Lung (tissue), 12 donors: ENCODE results near the gene RIPOR2. TPM values are rescaled to one million over a fixed set of nuclear protein-coding genes. Genes with fewer than 3 reads are reported as not detected.

ENCODE experiments used
- ATAC-seq: fragments of 200-7000 bp; cut with Tn5 transposase; one replicate; pipeline ENCODE4 v1.9.1; 2020; ENCODE audit warnings: moderate number of reproducible peaks; ENCODE audit not compliant: insufficient read depth, low FRiP score
- DNase-seq, 3 donors: peaks; one replicate each; pipeline ENCODE4 v3.0.0-alpha.2; 2013 to 2017
- H3K27ac ChIP-seq, 2 donors: one replicate each; pipeline ENCODE4 v1.5.1; 2013; ENCODE audit warnings: mild to moderate bottlenecking in 2 of 2, moderate library complexity in 2 of 2, control low read depth in 1 of 2, inconsistent platforms in 1 of 2, low read depth in 1 of 2, low read length in 1 of 2
- H3K27me3 ChIP-seq, 3 donors: one replicate each; pipeline ENCODE4 v1.5.1; 2013; ENCODE audit warnings: low read length in 2 of 3; ENCODE audit not compliant: control insufficient read depth in 3 of 3, insufficient read depth in 3 of 3
- H3K36me3 ChIP-seq, 4 donors: one replicate each; pipeline ENCODE4 v1.5.1; 2013; ENCODE audit warnings: low read length in 4 of 4, mild to moderate bottlenecking in 1 of 4, moderate library complexity in 1 of 4; ENCODE audit not compliant: control insufficient read depth in 4 of 4, insufficient read depth in 4 of 4
- H3K4me1 ChIP-seq, 5 donors: one replicate each; pipeline ENCODE4 v1.5.1; 2013; ENCODE audit warnings: low read length in 5 of 5, mild to moderate bottlenecking in 2 of 5, moderate library complexity in 1 of 5; ENCODE audit not compliant: control insufficient read depth in 5 of 5, insufficient read depth in 5 of 5
- H3K4me3 ChIP-seq: one replicate; pipeline ENCODE4 v1.5.1; 2013; ENCODE audit warnings: mild to moderate bottlenecking, control low read depth, moderate library complexity
- H3K9ac ChIP-seq, 2 donors: one replicate each; pipeline ENCODE4 v1.5.1; 2013; ENCODE audit warnings: low read length in 2 of 2, control low read depth in 1 of 2; ENCODE audit not compliant: insufficient read depth in 1 of 2
- H3K9me3 ChIP-seq, 4 donors: one replicate each; pipeline ENCODE4 v1.5.1; 2013; ENCODE audit warnings: low read length in 3 of 4, mild to moderate bottlenecking in 1 of 4, moderate library complexity in 1 of 4; ENCODE audit not compliant: control insufficient read depth in 4 of 4, insufficient read depth in 3 of 4
- CTCF ChIP-seq: IDR thresholded peaks from 2 replicates; pipeline ENCODE4 v1.5.1; 2012; ENCODE audit warnings: mild to moderate bottlenecking; ENCODE audit errors: control extremely low read depth, extremely low read depth
- WGBS, 2 donors: extraction: QIAGEN DNeasy Blood & Tissue Kit; methylation state at CpG; one replicate each; pipeline ENCODE4 v1.1.7; 2013; 5-methylcytosine and 5-hydroxymethylcytosine counted together
- polyA plus RNA-seq, 2 donors: library from polyadenylated mRNA; stranded (reverse); fragments of 200-250 nt; gene quantifications; one replicate each; pipeline ENCODE4 v1.2.1, GENCODE V29; 2013
- total RNA-seq, 2 donors: library from RNA; depleted of rRNA in 1 of 2; stranded (reverse); fragments of >200 nt in 1 of 2; gene quantifications; one replicate each; pipeline ENCODE4 v1.2.1, GENCODE V29; 2014 to 2021
- donor health status: control.
- donor health status: control.
- donor health status: Bipolar disorder and iron deficiency.
- donor health status: healthy.
- donor health status: DM: yes; HTN: yes; CAD: no.

Gene RIPOR2
- total and polyA plus RNA-seq, 4 donors = 7.9 to 97.6 (median 42.7) TPM

GRCh38 chr6:24861934-24862333, 73.8 kb downstream of the RIPOR2 start:
- Histone ChIP-seq H3K4me3 (no peak overlapping the region), H3K4me1 (peaks cover 0 to 8% (median 0%) of the 10 kb centered on the region in 5 donors), H3K27ac (no peak overlapping the region), H3K36me3 (peaks cover 0 to 5% (median 1%) of the 10 kb centered on the region in 4 donors), H3K9me3 (no peaks in the 10 kb centered on the region), H3K27me3 (no peaks in the 10 kb centered on the region), H3K9ac (no peak overlapping the region)
- TF ChIP-seq CTCF = no peak
- WGBS, 2 donors = 68 to 81% methylated on average over 2 of the region's 2 CpGs
- DNase-seq = no peak
- ATAC-seq = no peak

GRCh38 chr6:24859608-24860200, 76.1 kb downstream of the RIPOR2 start:
- WGBS, 2 donors = 83 to 85% methylated on average over 6 of the region's 6 CpGs
- H3K9ac ChIP-seq = no peak overlapping the region
- TF ChIP-seq CTCF = no peak
- H3K36me3 ChIP-seq = peaks cover 0 to 5% (median 1%) of the 10 kb centered on the region in 4 donors
- DNase-seq (no peak), ATAC-seq (no peak)
- H3K4me3 ChIP-seq = no peak overlapping the region
- H3K9me3 ChIP-seq = no peaks in the 10 kb centered on the region
- H3K27ac ChIP-seq = no peak overlapping the region
- H3K4me1 ChIP-seq = peaks cover 0 to 8% (median 0%) of the 10 kb centered on the region in 5 donors
- H3K27me3 ChIP-seq = no peaks in the 10 kb centered on the region

GRCh38 chr6:24859132-24859531, 76.6 kb downstream of the RIPOR2 start:
- Histone ChIP-seq H3K27ac (no peak overlapping the region), H3K9me3 (no peaks in the 10 kb centered on the region), H3K4me3 (no peak overlapping the region), H3K36me3 (peaks cover 0 to 5% (median 1%) of the 10 kb centered on the region in 4 donors), H3K27me3 (no peaks in the 10 kb centered on the region), H3K9ac (no peak overlapping the region), H3K4me1 (peaks cover 0 to 8% (median 0%) of the 10 kb centered on the region in 5 donors)
- WGBS, 2 donors = 83 to 86% methylated on average over 5 of the region's 5 CpGs
- no peak for ATAC-seq
- no peak for TF ChIP-seq CTCF
- no peak for DNase-seq
